Stimulated activated CD4-positive, alpha-beta T cell treated with anti-CD3 and anti-CD28 coated beads, TNF-alpha, amount 100 ng/mL, for 24 hours (primary cell): ENCODE results near the gene GP1BB.
"Not testable (repeated sequence)": the region's sequence is repeated elsewhere in the genome, so short reads cannot be mapped to it uniquely, and the experiment has no call there.

ENCODE experiments used
- DNase-seq, 3 experiments: peaks; one replicate each; pipeline ENCODE4 v3.0.0-alpha.2; 2020; ENCODE audit warnings: low read depth in 3 of 3

GP1BB gene

DNA sequence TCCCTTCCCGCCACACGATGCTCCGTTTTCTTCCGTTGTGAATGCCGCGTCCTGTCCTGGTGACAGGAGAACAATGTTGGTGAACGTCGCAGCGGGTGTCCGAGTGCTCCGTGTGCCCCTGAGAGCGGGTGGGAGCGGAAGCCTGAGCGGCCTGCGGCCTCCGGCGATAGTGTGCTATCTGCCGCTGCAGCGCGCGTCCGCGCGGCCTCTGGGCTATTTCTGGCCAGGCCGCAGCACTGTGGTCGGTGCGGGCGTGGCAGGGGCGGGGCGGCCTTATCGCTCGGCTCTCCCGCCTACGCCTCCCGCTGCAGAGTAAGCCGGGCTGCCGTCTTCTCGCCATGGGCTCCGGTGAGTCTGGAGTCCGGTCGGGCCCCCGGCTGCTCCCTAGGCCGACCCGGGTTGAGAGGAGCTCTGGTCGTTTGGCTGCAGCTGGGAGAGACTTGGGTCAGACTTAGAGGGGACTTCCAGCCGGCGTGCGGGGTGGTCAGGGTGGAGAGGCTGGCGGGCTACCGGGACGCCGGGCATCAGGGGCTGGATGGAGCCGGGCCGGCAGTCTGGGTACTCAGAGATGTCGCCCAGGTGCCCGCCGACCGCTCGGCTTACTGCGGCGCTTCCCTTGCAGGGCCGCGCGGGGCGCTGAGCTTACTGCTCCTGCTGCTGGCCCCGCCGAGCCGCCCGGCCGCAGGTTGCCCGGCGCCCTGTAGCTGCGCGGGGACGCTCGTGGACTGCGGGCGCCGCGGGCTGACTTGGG lies at the start of gene GP1BB:
Gene GP1BB, plus strand, starts transcription at position 308 of the 751 bp plus-strand sequence. Its CDS starts 31 bp downstream, at position 339.
- DNase-seq, result peak in 1 of 3 experiments; percentile 24

DNA sequence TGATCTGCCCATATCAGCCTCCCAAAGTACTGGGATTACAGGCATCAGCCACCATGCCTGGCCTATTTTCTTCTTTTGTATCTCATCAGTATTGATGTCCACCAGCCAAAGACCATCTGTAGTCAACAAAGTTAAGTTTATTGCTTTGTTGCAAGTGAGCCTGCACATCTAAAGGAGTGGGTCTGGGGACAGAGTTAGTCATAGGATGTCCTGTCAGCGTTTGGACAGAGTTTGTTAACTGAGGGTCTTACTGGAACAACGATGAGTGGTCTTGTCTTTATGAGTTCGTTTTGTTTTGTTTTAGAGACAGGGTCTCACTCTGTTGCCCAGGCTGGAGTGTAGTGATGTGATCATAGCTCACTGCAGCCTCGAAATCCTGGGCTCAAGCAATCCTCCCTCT lies 49.7 kb upstream of the GP1BB start:
- DNase-seq, result no peak

GRCh38 chr22:19674129-19674928 lies 49.0 kb upstream of the GP1BB start:
- no peak for DNase-seq

GRCh38 chr22:19674929-19675253 lies 48.4 kb upstream of the GP1BB start:
- DNase-seq, result no peak

GRCh38 chr22:19675428-19675827 lies 47.9 kb upstream of the GP1BB start:
- no peak for DNase-seq

DNA sequence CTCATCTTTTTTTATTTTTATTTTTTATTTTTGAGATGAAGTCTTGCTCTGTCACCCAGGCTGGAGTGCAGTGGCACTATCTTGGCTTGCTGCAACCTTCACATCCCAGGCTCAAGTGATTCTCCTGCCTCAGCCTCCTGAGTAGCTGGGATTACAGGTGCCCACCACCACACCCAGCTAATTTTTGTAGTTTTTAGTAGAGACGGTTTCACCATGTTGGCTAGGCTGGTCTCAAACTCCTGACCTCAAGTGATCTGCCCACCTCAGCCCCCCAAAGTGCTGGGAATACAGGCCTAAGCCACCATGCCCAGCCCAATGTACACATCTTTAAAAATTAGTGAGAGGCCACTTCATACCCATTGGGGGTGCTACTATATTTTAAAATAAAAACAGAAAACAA lies 46.9 kb upstream of the GP1BB start:
- not testable (repeated sequence) for DNase-seq

GRCh38 chr22:19678949-19679521 lies 44.3 kb upstream of the GP1BB start:
- no peak for DNase-seq

DNA sequence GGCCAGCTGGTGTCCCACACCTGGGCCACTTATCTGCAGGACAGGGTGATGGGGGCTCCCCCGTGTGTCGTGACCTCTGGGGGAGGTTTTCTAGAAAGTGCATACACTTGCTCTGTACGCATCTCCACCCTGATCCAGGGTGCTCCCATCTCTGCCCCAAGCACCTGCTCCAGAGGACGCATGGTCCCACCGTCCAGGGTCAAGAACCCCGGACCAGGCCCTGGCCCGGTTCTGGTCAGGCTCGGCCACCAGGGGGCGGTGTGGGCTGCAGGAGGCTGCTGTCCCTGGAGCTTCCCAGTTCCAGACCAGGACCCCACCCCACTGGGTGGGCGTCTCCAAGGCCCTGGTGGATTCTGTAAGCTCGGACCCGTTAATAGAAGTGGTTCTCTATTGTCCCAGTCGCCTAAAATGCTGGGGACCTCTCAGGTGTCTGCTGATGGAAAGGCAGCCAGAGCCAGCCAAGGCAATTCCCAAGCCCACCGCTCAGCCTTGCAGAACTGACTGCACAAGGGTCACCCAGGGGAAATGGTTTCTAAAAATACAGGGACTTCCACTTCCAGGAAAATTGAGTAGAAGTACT lies 43.7 kb upstream of the GP1BB start:
- DNase-seq, result peak; percentile 5 to 38 (median 19)

GRCh38 chr22:19680287-19680881 lies 43.0 kb upstream of the GP1BB start:
- no peak for DNase-seq

DNA sequence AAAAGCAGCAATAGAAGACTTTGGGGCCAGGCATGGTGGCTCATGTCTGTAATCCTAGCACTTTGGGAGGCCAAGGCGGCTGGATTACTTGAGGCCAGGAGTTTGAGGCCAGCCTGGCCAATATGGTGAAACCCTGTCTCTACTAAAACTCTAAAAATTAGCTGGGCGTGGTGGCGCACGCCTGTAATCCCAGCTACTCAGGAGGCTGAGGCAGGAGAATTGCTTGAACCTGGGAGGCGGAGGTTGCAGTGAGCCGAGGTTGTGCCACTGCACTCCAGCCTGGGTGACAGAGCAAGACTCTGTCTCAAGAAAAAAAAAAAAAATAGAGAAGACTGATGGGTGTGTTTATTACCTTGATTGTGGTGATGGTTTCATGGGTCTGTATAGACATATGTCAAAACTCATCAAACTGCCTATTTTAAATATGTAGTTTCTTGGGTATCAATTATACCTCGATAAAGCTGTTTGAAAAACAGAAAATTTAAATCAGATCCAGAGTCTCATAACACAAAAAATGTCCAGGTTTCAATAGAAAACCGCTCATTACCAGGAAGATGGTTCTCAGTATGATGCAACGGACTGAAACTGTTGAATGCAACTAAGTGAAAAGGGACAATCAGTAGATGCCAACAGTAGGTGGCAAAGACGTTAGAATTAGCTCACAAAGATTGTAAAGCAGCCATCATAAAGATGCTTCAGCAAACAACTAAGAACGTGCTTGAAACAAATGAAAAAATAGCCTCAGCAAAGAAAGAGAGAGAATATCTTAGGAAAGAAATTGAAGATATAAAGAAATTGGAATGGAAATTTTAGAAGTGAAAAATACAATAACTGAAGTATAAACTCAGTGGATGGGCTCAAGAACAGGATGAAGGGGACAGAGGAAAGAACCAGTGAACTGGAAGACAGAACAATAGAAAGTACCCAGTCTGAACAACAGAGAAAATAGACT lies 42.2 kb upstream of the GP1BB start:
- DNase-seq, result no peak

- DNase-seq, result no peak
Measured at GRCh38 chr22:19681863-19682245, 41.5 kb upstream of the GP1BB start.

DNA sequence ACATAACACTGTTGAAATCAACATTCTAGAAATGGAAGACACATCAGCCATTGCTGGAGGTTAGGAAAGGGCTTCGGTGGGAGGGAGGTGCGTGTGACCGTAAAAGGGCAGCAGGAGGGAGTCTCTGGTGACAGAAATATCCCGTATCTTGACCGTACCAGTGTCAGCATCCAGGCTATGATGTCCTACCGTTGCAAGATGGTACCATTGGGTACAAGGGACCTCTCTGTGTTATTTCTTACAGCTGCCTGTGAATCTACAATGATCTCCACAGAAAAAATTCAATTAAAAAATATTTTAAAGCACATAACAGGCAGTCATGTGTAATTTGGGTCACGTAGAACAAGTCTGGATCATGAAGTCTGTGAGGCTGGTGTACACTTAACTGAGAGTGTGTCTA lies 36.4 kb upstream of the GP1BB start:
- no peak for DNase-seq

- DNase-seq, result no peak
Measured at GRCh38 chr22:19687561-19688300, 35.6 kb upstream of the GP1BB start.

- DNase-seq, result no peak
Measured at GRCh38 chr22:19688301-19689290, 34.7 kb upstream of the GP1BB start.

DNA sequence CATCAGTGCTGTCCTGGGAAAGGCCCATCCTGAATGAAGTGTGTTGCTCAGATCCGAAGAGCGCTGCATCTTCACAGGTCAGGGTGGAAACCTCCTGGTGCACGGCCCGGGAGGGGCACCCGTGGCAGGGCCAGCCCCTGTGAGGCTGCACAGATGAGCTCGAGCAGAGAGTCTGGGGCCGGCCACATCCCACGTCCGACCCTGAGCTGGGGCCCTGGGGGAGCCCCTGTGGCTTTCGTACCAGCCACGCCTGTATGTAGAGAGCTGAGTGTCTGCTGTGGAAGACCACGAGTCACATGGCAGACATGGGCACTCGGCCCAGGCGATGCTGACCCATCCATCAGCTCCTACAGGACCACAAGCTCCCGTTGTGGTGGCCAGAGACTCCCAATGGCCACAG lies 33.9 kb upstream of the GP1BB start:
- no peak for DNase-seq

- DNase-seq, result no peak
Measured at GRCh38 chr22:19691007-19691720, 32.2 kb upstream of the GP1BB start.

DNA sequence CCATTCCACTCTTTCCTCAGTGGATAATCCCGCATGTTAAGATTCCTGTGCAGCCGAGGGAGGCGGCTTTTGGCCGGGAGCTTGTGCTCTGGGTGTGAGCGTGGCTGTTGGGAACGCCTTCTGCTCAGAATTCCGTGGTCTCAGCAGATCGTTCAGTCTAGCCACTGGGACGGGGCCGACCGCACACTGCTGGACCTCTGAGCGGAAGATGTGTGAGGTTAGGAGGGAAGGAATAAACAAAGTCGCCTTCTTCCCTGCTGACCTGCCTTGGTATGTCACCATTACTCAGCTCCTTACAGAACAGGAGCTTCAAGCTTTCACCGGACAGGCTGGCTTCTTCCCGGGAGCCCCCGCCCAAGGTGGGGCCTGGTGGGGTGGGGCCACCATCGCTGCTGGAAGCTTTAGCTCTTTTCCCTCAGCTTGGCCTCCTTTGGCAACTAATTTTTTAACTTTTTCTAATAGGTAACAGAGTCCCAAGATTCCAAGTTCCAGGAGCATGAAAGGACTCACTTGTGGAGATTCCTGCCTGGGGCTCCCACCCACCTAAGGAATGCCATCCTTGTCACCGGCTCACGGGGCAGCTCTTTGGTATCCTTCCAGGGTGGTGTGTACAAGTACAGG lies 31.5 kb upstream of the GP1BB start:
- DNase-seq, result no peak

DNA sequence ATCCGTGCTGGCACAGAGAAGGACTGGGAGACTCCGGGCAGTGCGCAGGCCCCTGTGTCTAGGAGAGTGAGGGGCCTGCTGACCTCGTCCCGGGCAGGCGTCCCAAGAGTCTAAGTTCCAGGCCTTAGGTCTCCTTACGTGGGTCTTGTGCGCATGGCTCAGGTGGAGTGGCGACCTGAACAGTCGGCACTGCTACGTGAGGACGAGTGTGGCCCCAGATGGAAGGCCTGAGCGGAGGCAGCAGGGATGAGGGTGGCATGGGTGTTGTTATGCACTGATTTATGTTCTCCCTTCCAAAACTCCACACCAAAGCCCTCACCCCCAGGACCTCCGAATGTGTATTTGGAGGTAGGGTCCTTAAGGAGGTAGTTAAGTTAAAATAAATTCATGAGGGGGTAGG lies 29.8 kb upstream of the GP1BB start:
- DNase-seq, result no peak
